Kidney epithelial cell (primary cell): ENCODE results near the gene LRRC30. TPM values are rescaled to one million over a fixed set of nuclear protein-coding genes. Genes with fewer than 3 reads are reported as not detected.
"Not testable (repeated sequence)": the region's sequence is repeated elsewhere in the genome, so short reads cannot be mapped to it uniquely, and the experiment has no call there.

ENCODE experiments used
- DNase-seq: peaks from one replicate; pipeline ENCODE4 v3.0.0-alpha.2; 2010; ENCODE audit warnings: low read depth
- H3K27me3 ChIP-seq: 2 replicates; pipeline ENCODE4 v1.6.0; 2011; ENCODE audit warnings: low read length; ENCODE audit not compliant: control insufficient read depth, insufficient read depth
- H3K36me3 ChIP-seq: 2 replicates; pipeline ENCODE4 v1.5.1; 2011; ENCODE audit warnings: low read length; ENCODE audit not compliant: control insufficient read depth, insufficient read depth
- H3K4me3 ChIP-seq: 2 replicates; pipeline ENCODE4 v1.5.1; 2011; ENCODE audit warnings: low read depth, mild to moderate bottlenecking, control low read depth, low read length
- CTCF ChIP-seq: IDR thresholded peaks from 2 replicates; pipeline ENCODE4 v1.5.1; 2011; ENCODE audit warnings: mild to moderate bottlenecking, moderate library complexity, low read length, control low read depth, inconsistent platforms; ENCODE audit not compliant: insufficient read depth, poor library complexity, severe bottlenecking
- total RNA-seq: library from RNA; depleted of rRNA; stranded (reverse); fragments of >200 nt; gene quantifications from 2 replicates; pipeline ENCODE4 v1.2.3, GENCODE V29; 2015

The LRRC30 gene
- total RNA-seq, 1 donor from 2014 or later: not detected

- no peak for DNase-seq
- Histone ChIP-seq H3K27me3 (no peaks in the 10 kb centered on the region), H3K36me3 (no peaks in the 10 kb centered on the region), H3K4me3 (no peak overlapping the region)
- no peak for TF ChIP-seq CTCF
Measured at GRCh38 chr18:7197854-7198253, 33.0 kb upstream of the LRRC30 start.

GRCh38 chr18:7198326-7198725 lies 32.6 kb upstream of the LRRC30 start:
- TF ChIP-seq CTCF: no peak
- Histone ChIP-seq H3K27me3 (no peaks in the 10 kb centered on the region), H3K4me3 (no peak overlapping the region), H3K36me3 (no peaks in the 10 kb centered on the region)
- DNase-seq: no peak

- peaks cover 4% of the 10 kb centered on the region for H3K27me3 ChIP-seq
- DNase-seq: no peak
- no peak for TF ChIP-seq CTCF
Measured at GRCh38 chr18:7201096-7201495, 29.8 kb upstream of the LRRC30 start.

GRCh38 chr18:7202169-7202568 lies 28.7 kb upstream of the LRRC30 start:
- Histone ChIP-seq H3K27me3 (peaks cover 4% of the 10 kb centered on the region), H3K4me3 (no peak overlapping the region), H3K36me3 (no peaks in the 10 kb centered on the region)
- TF ChIP-seq CTCF: no peak
- no peak for DNase-seq

More at GRCh38 chr18:7201096-7201495, 29.8 kb upstream of the LRRC30 start:
- H3K4me3 ChIP-seq: no peak overlapping the region
- H3K36me3 ChIP-seq: no peaks in the 10 kb centered on the region

GRCh38 chr18:7203601-7204000 lies 27.3 kb upstream of the LRRC30 start:
- not testable (repeated sequence) for H3K27me3 ChIP-seq, DNase-seq, H3K4me3 ChIP-seq

GRCh38 chr18:7205346-7205745 lies 25.5 kb upstream of the LRRC30 start:
- DNase-seq: no peak
- Histone ChIP-seq H3K36me3 (no peaks in the 10 kb centered on the region), H3K27me3 (peaks cover 4% of the 10 kb centered on the region), H3K4me3 (no peak overlapping the region)
- no peak for TF ChIP-seq CTCF

More at GRCh38 chr18:7203601-7204000, 27.3 kb upstream of the LRRC30 start:
- not testable (repeated sequence) for H3K36me3 ChIP-seq
